Left lobe of liver (tissue), 2 donors: ENCODE data around the gene PRR5. TPM values are rescaled to one million over a fixed set of nuclear protein-coding genes. Genes with fewer than 3 reads are reported as not detected.
A peak's percentile ranks its signal among the peaks of the same experiment; 100 is the strongest.
"Not testable (repeated sequence)": the region's sequence is repeated elsewhere in the genome, so short reads cannot be mapped to it uniquely, and the experiment has no call there.

Source experiments
- ATAC-seq: fragments of 200-7000 bp; cut with Tn5 transposase; one replicate; pipeline ENCODE4 v1.9.1; 2020; ENCODE audit warnings: mild to moderate bottlenecking, moderate library complexity
- DNase-seq: peaks from one replicate; pipeline ENCODE4 v3.0.0-alpha.2; 2020; ENCODE audit warnings: low spot score
- total RNA-seq: library from RNA; stranded (reverse); gene quantifications from one replicate; pipeline ENCODE4 v1.2.1, GENCODE V29; 2021
- donor health status: DM: no; HTN: no; CAD: no; lungs with moderate emphysema.
- donor health status: DM: no; HTN: yes; CAD: no.

Gene PRR5
- total RNA-seq, 1 donor from 2014 or later, result 30.0 TPM

DNA sequence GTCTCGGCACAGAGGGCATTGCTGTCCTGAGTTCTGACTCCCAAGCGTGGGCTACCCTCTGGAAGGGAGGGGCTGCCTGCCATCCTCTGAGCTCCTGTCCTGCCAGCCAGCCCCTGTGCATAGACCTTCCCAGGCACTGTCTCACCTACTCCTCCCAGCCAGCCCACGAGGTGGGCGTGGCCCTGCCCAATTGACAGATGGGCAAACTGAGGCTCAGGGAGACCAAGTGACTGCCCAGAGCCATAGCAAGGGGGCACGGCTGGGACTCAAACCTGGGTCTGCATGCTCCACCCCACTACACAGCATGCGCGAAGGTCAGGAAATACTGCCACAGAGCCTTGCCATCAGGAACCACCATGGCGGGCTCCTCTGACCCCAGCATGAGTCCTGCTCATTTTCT, 29.4 kb upstream of the PRR5 start:
- ATAC-seq (no peak), DNase-seq (no peak)

DNA sequence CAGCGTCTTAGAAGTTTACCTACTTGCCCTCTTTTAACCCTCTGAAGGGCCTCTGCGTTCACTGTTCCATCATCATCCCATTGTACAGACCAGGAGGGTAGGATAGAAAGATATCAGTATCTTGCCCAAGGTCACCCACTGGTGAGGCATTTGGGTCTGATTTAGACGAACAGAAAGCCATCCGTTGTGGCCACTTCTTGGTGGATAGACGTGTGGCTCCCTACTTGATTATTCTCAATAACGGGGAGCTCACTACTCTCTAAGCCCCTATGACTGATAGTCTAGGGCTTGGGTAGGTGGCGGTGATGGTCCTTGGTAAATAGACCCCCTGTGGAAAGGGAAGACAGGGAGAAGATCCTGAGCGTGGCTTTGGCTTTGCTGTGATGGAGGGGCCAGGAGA, 28.6 kb upstream of the PRR5 start:
- ATAC-seq (no peak), DNase-seq (no peak)

DNA sequence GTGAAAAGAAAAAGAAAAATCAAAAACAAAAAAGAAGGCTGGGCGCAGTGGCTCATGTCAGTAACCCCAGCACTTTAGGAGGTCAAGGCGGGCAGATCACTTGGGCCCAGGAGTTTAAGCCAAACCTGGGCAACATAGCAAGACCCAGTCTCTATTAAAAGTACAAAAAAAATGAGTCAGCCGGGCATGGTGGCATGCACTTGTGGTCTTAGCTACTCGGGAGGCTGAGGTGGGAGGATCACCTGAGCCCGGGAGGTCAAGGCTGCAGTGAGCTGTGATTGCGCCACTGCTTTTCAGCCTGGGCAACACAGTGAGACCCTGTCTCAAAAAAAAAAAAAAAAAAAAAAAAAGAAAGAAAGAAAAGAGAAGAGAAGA, 26.0 kb upstream of the PRR5 start:
- DNase-seq, ATAC-seq: not testable (repeated sequence)

DNA sequence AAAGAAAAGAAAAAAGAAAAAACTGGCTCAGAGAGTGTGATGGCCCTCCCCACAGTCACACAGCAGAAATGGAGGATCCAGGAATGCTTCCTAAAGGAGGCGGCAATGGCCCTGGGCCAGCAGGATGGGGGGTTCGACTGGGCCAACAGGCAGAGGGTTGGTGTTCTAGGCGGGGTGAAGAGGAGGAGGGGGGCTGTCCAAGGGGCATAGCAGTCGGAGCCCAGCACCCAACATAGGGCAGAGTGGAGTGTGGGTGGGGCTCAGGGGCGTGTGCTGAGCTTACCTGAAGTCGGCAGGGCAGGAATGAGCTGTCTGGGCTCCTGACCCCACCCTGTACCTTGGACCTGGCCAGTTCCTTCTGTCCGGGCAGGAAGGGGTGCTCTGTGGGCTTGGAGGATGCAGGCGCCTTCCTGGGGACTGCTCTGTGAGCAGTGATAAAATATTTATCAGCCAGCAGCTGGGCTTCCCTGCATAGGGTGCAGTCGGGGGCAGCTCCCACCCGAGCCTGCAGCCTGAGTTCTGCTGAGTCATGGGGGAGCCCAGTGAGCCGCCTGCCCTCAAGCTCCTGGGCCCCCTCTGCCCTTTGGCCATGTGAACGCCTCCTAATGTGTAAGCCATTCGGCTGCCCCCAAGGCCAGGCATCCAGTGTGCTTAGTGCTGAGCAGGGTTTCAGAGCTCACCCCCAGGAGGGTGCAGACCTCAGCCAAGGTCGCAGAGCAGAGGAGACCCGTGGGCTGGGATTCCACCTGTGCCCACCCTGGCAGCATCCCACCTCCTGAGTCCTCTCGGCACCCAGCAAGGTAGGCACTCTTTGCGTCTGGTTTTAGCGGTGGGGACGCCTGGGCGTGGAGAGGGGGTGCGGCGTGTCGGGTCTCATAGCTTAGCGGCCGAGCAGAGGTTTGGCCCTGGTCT, 25.3 kb upstream of the PRR5 start:
- ATAC-seq, result peak; percentile 69
- DNase-seq, result no peak

DNA sequence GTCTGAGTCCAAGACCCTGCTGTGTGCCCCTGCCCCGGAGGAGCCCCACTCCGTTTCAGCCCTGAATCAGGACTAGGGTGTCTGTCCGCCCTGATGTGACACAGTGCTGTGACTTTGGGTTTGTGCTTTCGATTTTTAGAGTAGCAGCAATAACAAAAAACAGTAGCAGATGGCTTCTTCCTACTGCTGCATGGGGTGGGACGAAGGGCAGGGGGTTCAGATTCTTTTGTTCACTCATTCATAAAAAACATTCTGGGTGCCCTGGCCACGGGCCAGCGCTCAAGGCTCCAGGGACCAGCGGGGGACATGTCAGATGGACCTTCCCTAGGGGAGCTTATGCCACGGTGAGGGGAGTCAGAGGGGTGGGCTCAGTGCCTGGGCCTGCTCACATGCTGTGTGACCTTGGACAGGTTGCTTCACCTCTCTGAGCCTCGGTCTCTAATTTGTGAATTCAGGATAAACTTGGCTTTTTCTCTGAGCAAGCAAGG, 24.6 kb upstream of the PRR5 start:
- ATAC-seq, result peak; percentile 20
- no peak for DNase-seq

DNA sequence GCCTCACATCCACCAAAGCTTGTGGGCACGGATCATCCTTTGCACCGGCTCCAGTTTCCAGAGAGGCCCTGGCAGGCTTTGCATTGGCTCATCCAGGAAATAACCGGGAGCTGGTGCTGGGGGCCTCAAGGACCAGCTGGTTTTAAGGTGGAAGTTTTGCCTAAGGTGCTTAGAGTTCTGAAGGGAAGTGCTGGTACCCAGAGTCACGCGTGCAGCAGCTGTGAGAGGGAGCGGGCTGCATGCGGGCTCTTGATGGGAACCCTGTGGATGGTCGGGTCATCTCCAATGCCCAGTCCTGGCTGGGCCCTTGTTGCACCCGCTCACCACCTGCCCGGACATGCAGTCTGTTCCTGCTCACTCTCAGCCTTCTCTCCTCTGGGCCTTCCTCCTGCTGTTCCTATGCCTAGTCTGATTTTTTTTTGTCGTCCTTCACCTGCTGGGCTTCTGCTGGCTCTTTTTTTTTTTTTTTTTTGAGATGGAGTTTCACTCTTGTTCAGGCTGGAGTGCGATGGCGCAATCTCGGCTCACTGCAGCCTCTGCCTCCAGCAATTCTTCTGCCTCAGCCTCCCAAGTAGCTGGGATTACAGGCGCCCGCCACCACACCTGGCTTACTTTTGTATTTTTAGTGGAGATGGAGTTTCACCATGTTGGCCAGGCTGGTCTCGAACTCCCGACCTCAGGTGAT, 24.0 kb upstream of the PRR5 start:
- DNase-seq (no peak), ATAC-seq (no peak)

DNA sequence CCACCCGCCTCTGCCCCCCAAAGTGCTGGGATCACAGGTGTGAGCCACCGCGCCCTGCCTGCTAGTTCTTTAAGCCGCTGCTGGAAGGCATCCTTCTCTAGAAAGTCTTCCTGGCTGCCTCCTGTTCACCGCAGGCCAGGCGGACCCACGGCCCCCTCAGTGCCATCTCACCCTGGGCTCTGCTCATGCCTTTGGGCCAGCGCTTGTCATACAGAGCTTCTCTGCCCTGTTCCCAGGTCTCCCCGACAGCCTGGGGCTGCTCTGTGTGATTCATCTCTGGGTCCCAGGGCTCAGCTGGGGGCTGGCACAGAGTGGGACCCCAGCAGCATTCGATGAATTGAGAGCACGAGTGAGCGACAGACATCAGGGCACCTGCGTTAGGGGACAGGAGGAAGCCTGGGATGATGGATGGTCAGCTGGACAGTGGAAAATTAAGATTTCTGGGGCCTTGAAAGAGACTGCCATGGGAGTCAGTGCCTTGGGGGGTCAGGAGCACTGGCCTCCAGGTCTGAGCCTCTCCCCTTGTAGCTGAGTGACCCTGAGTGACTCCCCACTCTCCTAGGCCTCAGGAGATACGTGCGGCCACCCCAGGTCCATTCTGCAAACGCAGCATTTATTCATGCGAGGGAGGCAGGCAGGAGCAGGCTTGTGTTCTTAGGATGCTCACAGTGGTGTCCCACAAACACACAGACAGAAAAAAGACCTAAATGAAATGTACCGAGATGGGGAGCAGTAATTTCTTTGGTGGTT, 23.3 kb upstream of the PRR5 start:
- DNase-seq (no peak), ATAC-seq (no peak)

DNA sequence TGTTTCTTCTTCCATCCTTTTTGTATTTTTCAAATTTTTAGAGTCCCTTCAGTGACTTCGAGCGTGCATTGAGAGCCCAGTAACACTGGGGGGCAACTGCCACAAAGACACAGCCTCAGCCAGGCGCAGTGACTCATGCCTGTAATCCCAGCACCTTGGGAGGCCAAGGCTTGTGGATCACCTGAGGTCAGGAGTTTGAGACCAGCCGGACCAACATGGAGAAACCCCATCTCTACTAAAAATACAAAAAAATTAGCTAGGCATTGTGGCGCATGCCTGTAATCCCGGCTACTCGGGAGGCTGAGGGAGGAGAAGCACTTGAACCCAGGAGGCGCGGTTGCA, 22.7 kb upstream of the PRR5 start:
- DNase-seq, ATAC-seq: not testable (repeated sequence)

DNA sequence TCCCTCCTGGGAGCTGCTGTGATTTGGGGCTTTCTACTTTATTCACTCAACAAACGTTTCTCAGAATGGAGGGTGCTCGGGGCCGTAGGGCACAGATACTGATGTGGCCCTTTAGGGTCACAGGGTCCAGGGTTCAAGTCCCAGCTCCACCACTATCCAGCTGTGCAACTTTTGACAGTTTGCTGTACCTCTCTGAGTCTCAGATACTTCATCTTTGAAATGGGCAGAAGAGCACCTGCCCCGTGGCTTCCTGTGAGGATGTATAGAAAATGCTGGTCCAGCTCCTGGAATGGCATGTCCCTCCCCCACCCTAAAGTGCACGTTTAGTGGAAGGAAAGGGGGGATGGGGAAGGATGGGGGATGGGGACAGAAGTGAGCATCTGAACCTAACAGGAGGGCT, 21.9 kb upstream of the PRR5 start:
- no peak for DNase-seq
- no peak for ATAC-seq

DNA sequence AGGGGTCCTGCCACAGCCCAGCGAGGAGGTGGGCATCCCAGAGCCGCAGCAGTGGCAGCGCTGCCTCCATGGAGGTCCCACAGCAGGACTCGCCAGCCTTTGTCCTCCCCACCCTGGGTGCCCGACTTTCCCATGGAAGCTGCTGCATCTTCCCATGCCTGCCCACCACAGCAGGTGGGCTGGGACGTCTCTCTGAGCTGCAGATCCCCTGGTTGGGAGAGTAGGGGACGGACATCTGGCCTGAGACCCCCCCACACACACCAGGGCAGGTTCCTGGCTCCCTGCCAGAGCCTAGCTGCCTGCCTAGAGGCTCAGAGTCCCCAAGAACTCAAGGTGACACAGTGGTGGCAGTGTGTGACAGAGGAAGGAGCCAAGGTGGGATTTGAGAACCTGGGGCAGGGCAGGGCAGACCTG, 21.5 kb upstream of the PRR5 start:
- no peak for ATAC-seq
- no peak for DNase-seq

DNA sequence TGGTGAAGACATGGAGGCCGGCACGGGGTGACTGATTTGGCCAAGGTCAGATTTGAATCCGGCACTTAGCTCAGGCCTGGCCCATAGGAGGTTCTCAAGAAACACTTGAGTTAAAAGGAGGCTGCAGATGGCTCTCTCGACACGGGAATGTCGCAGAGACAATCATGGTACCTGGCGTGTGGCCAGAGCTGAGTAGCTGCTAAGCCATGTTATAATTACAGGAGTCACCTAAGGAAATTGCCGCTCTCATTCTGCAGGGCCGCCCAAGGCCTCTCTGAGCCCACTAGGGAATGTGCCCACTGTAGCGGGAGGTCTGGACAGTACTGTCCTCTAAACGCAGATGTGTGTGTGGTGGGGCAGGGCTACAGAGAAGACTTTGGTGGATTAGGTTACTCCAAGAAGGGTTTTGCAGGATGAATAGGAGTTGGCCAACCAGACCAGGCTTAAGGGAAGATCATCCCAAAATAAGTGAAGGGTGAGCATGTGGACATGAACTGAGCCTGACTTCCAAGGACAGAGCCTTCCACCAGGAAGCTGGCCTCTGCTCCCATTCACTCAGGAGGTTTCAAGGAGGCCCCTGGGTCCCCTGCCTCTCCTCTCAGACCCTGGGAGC, 19.3 kb upstream of the PRR5 start:
- DNase-seq, result no peak
- no peak for ATAC-seq

DNA sequence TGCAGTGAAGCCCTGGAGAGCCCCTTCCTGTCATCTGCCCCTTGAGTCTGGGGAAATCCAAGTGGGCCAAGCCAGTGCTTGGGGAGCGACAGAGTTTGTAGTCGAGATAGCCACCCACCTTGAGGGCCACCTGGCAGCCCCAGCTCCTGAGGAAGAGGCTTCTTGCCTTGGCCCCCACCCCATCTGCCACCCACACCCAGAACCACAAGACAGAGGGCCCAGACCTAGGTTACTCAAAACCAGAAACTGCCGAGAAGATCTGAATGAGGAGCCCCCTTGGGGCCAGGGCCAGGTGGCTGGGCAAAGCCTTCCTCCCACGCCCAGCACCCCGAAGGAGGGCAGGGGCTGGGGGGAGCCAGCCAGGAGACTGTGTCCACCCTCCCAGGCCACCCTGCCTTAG, 18.8 kb upstream of the PRR5 start:
- ATAC-seq (no peak), DNase-seq (no peak)

DNA sequence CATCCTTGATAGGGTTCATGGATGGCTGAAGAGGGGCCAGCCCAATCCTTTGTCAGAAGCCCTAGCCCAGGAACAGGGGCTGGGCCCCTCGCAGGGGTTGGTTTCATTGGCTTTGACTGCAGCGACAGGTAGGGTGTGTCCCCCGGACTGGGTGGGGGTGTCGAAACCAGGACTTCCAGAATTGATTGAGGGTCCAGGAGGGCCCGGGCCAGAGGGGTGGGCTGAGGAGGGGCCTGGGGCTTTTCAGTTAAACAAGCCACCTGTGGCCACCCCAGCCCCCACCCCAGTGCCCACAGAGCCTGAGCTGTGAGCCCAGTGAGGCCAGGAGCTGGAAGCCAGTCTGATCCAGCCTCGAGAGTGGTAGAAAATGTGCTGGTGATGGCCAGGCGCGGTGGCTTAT, 18.1 kb upstream of the PRR5 start:
- ATAC-seq (no peak), DNase-seq (no peak)

DNA sequence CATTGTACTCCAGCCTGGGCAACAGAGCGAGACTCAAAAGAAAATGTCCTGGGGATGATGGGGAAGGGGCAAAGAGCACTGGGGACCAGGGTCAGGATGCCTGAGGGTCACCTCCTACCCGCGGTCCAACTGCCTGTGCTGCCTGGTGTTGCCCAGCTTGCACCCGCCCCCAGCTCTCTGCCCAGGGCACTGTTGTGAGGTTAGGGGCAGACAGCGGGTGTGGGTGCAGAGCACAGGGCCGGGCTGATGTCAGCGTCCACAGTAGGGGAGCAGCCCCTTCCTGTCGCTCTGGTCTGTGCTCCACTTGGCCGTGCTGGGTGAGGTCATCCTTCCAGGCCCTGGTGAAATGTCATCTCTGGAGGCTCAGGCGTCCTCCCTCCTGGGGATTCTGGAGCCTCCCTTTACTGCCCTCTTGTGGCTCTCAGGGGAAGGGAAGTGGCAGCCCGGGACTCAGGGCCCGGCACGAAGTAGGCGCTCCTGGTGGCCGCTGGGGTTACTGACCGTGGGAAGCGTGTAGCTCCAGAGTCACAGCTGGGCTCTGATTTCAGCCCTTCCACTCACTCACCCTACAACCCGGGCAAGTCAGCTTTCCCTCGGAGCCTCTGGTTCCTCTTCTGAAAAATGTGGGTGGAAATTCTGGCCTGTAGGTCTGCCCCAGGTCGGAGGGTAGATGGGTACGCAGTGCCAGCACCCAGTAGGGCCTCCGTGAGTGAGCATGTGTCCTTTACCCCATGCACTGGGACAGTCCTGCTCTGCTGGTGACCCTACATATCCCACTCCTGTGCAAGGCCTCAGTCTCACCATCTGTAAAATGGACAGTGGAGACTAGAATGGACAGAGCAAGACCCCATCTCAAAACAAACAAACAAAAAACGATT, 17.3 kb upstream of the PRR5 start:
- ATAC-seq, result peak; percentile 98
- peak; percentile 81 for DNase-seq

DNA sequence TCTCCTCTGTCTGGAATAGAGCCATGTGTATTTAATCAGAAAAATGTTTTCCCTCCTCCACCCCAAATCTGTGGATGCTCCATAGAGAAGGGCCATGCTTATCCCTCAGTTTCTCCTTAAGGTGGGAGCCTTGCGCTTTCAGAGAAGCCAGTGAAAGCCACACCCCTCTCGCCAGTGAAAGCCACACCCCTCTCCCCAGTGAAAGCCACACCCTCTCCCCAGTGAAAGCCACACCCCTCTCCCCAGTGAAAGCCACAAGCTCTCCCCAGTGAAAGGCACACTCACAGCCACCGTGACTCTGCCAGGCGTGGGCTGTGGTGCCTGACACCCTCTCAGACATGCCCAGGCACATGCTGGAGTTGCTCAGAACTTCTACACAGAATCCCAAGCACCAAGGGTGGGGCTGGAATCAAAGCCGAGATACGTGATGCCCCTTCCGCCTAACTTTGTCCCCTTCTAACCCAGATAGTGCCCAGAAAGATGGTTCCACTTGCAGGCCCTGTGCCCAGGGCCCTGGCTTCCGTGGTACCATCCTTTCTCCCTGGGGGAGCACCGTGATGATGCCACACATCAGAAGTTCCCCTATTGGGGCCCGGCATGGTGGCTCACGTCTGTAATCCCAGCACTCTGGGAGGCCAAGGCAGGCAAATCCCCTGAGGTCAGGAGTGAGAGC, 16.5 kb upstream of the PRR5 start:
- ATAC-seq, result peak; percentile 30
- DNase-seq, result no peak

DNA sequence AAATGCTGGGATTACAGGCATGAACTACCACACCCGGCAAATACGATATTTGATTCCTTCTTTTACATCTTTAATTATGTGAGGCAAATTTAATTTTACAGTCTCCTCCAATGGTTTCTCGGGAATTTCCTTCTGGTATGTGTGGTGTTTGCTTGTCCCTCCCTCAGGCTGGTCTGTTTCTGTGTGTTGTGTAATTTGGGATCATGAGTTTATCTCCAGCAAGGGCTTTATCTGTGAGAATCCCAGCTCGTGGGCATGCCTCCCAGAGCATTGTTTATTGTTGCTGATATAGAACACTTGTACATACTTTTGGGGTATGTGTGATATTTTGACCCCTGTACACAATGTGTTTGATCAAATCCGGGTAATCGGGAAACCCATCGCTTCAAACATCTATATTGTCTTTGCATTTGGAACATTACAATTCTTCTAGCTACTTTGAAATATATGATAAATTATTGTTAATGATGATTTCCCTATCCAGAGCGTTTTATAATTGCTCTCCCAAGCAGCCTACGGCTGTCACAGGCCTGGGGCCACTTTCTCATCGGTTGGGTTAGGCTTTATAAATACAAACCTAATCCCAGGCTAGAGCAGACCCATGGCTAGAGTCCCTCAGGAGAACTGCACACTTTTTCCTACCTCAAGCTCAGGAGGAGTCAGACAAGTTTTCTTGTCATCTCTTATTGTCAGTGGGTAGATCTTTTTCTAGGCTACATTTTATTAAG, 15.0 kb upstream of the PRR5 start:
- DNase-seq (no peak), ATAC-seq (no peak)

DNA sequence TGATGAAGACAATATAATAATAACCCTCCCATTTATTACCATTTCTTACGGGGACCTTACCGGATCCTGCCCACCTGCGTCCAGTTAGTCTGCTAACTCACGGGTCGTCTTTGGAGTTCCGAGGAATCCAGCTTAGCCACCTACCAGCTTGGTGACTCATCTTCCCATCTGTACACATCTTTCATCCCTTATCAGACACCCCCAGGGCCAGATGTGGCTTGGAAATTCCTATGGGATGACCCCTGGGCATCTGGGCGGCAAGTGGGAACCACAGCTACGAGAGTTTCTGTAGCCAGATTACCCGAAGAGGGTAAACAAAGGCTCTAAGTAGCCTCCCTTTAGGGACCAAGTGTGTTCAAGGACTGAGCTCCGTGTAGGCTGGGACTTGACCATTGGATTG, 12.8 kb upstream of the PRR5 start:
- DNase-seq (no peak), ATAC-seq (no peak)

DNA sequence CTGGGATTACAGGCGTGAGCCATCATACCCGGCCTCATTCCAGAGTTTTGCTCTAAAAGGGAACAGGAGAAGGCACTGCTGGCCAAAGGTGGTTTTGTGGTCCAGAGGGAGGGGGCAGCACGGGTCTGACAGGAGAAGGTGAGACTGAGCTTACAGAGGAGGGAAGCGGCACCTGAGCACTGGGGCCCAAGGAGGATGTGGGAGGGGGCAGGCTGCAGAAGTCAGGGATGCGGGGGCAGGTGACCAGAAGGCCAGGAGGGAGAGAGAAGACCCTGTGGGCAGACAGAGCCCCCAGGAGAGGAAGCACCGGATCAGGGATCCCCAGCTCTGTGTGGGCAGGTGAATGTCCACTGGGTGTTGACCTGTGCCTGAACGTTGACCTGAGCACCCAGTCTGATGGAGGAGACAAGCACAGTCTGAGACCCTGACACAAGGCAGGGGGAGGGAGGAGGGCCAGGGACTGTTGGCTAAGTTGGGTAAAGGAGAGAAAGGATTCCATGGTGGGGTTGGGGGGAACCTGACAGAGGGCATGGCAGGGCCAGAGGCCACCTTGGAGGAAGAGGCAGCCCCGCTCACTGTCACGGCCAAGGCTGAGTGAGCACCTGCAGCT, 12.0 kb upstream of the PRR5 start:
- no peak for DNase-seq

More for the DNA sequence above, 12.0 kb upstream of the PRR5 start:
- ATAC-seq, result no peak
